HEK293T (cell line): ENCODE measurements around the gene ANKRD31.
"Not testable (repeated sequence)": the region's sequence is repeated elsewhere in the genome, so short reads cannot be mapped to it uniquely, and the experiment has no call there.

Experiments used
- CTCF ChIA-PET: fragments of 350-600 bp; formaldehyde crosslinking; extraction: SDS; loops from one replicate; lab custom pipeline; 2021; ENCODE audit warnings: antibody characterized with exemption, inconsistent platforms; lab: Yijun Ruan, JAX
- POLR2A ChIA-PET: fragments of 350-600 bp; formaldehyde crosslinking; extraction: SDS; loops from one replicate; lab custom pipeline; 2020; ENCODE audit warnings: antibody characterized with exemption, inconsistent platforms; lab: Yijun Ruan, JAX
- DNase-seq: peaks from one replicate; pipeline ENCODE4 v3.0.0; 2012; ENCODE audit warnings: mixed read lengths; ENCODE audit errors: extremely low spot score
- ARNT ChIP-seq: fragments of 450-650 bp; IDR thresholded peaks from 2 replicates; pipeline ENCODE4 v1.6.1; 2017; ENCODE audit warnings: mild to moderate bottlenecking
- BHLHE40 ChIP-seq: fragments of 450-650 bp; IDR thresholded peaks from 2 replicates; pipeline ENCODE4 v1.6.1; 2016; ENCODE audit warnings: mild to moderate bottlenecking, moderate library complexity, borderline replicate concordance
- CTBP1 ChIP-seq: fragments of 450-650 bp; IDR thresholded peaks from 2 replicates; pipeline ENCODE4 v1.6.1; 2016; ENCODE audit warnings: borderline replicate concordance
- ELF4 ChIP-seq: fragments of 450-650 bp; IDR thresholded peaks from 2 replicates; pipeline ENCODE4 v1.6.1; 2017; ENCODE audit warnings: antibody characterized with exemption
- FOXA1 ChIP-seq: fragments of 450-650 bp; IDR thresholded peaks from 2 replicates; pipeline ENCODE4 v1.6.1; 2016; ENCODE audit warnings: mild to moderate bottlenecking
- FOXK2 ChIP-seq: fragments of 450-650 bp; IDR thresholded peaks from 2 replicates; pipeline ENCODE4 v1.6.1; 2016; ENCODE audit warnings: mild to moderate bottlenecking
- FOXM1 ChIP-seq: fragments of 450-650 bp; IDR thresholded peaks from 2 replicates; pipeline ENCODE4 v1.6.1; 2017; ENCODE audit warnings: mild to moderate bottlenecking, borderline replicate concordance
- HDGF ChIP-seq: fragments of 450-650 bp; IDR thresholded peaks from 2 replicates; pipeline ENCODE4 v1.6.1; 2017; ENCODE audit warnings: antibody characterized with exemption, borderline replicate concordance
- L3MBTL2 ChIP-seq: fragments of 450-650 bp; conservative IDR thresholded peaks from 2 replicates; pipeline ENCODE4 v1.6.1; 2016; ENCODE audit warnings: mild to moderate bottlenecking
- LEF1 ChIP-seq: fragments of 450-650 bp; IDR thresholded peaks from 2 replicates; pipeline ENCODE4 v1.6.1; 2017; ENCODE audit warnings: mild to moderate bottlenecking, borderline replicate concordance
- NFRKB ChIP-seq: fragments of 450-650 bp; IDR thresholded peaks from 2 replicates; pipeline ENCODE4 v1.6.1; 2016; ENCODE audit warnings: mild to moderate bottlenecking, moderate library complexity
- SP1 ChIP-seq: fragments of 450-650 bp; IDR thresholded peaks from 2 replicates; pipeline ENCODE4 v1.6.1; 2017
- SUZ12 ChIP-seq: fragments of 450-650 bp; IDR thresholded peaks from 2 replicates; pipeline ENCODE4 v1.6.1; 2016; ENCODE audit warnings: mild to moderate bottlenecking
- TARDBP ChIP-seq: fragments of 450-650 bp; IDR thresholded peaks from 2 replicates; pipeline ENCODE4 v1.6.1; 2016
- ZNF384 ChIP-seq: fragments of 450-650 bp; IDR thresholded peaks from 2 replicates; pipeline ENCODE4 v1.6.1; 2016
- TF ChIP-seq, protein P1 (sequence below): fragments of 450-650 bp; IDR thresholded peaks from 2 replicates; pipeline ENCODE4 v1.6.1; 2016

ANKRD31 gene

GRCh38 chr5:75260708-75261107 lies 24.0 kb upstream of the ANKRD31 start:
- DNase-seq: no peak
- POLR2A ChIA-PET: no interaction called here
- TF ChIP-seq NFRKB (no peak), FOXA1 (no peak), L3MBTL2 (no peak), SP1 (no peak), ARNT (no peak), ZNF384 (no peak), SUZ12 (no peak), LEF1 (no peak), HDGF (no peak), FOXM1 (no peak), FOXK2 (no peak)
- TF ChIP-seq, protein P1, sequence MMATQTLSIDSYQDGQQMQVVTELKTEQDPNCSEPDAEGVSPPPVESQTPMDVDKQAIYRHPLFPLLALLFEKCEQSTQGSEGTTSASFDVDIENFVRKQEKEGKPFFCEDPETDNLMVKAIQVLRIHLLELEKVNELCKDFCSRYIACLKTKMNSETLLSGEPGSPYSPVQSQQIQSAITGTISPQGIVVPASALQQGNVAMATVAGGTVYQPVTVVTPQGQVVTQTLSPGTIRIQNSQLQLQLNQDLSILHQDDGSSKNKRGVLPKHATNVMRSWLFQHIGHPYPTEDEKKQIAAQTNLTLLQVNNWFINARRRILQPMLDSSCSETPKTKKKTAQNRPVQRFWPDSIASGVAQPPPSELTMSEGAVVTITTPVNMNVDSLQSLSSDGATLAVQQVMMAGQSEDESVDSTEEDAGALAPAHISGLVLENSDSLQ: no peak
- CTCF ChIA-PET: no interaction called here

DNA sequence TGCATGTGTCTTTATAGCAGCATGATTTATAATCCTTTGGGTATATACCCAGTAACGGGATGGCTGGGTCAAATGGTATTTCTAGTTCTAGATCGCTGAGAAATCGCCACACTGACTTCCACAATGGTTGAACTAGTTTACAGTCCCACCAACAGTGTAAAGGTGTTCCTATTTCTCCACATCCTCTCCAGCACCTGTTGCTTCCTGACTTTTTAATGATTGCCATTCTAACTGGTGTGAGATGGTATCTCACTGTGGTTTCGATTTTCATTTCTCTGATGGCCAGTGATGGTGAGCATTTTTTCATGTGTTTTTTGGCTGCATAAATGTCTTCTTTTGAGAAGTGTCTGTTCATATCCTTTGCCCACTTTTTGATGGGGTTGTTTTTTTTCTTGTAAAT lies 13.8 kb upstream of the ANKRD31 start:
- CTCF ChIA-PET, DNase-seq, POLR2A ChIA-PET: not testable (repeated sequence)

GRCh38 chr5:75245023-75245422 lies 8.3 kb upstream of the ANKRD31 start:
- no peak for DNase-seq
- POLR2A ChIA-PET: no interaction called here
- CTCF ChIA-PET: no interaction called here
- no peak for TF ChIP-seq LEF1
- no peak for TF ChIP-seq ARNT
- no peak for TF ChIP-seq ZNF384
- TF ChIP-seq BHLHE40: no peak
- no peak for TF ChIP-seq CTBP1
- TF ChIP-seq L3MBTL2: no peak
- TF ChIP-seq ELF4: no peak
- no peak for TF ChIP-seq FOXA1
- TF ChIP-seq NFRKB: no peak

- ChIA-PET CTCF (no interaction called here), POLR2A (no interaction called here)
- no peak for DNase-seq
- TF ChIP-seq ELF4 (no peak), ZNF384 (no peak), HDGF (no peak), CTBP1 (no peak), FOXK2 (no peak), SUZ12 (no peak), ARNT (no peak), SP1 (no peak), L3MBTL2 (no peak), FOXM1 (no peak), TARDBP (no peak), FOXA1 (no peak), NFRKB (no peak), LEF1 (no peak), BHLHE40 (no peak)
- TF ChIP-seq, protein P1: no peak
These were observed 6.8 kb upstream of the ANKRD31 start for GRCh38 chr5:75243510-75243909.

GRCh38 chr5:75243100-75243499 lies 6.4 kb upstream of the ANKRD31 start:
- no peak for DNase-seq
- TF ChIP-seq SUZ12: no peak
- TF ChIP-seq NFRKB: no peak
- TF ChIP-seq FOXM1: no peak
- no peak for TF ChIP-seq L3MBTL2
- TF ChIP-seq FOXK2: no peak
- no peak for TF ChIP-seq TARDBP
- TF ChIP-seq FOXA1: no peak
- TF ChIP-seq BHLHE40: no peak
- no peak for TF ChIP-seq ARNT
- TF ChIP-seq LEF1: no peak
- no peak for TF ChIP-seq HDGF
- TF ChIP-seq, protein P1: no peak
- no peak for TF ChIP-seq CTBP1
- TF ChIP-seq ZNF384: no peak
- TF ChIP-seq SP1: no peak
- no peak for TF ChIP-seq ELF4
- ChIA-PET POLR2A (no interaction called here), CTCF (no interaction called here)

DNA sequence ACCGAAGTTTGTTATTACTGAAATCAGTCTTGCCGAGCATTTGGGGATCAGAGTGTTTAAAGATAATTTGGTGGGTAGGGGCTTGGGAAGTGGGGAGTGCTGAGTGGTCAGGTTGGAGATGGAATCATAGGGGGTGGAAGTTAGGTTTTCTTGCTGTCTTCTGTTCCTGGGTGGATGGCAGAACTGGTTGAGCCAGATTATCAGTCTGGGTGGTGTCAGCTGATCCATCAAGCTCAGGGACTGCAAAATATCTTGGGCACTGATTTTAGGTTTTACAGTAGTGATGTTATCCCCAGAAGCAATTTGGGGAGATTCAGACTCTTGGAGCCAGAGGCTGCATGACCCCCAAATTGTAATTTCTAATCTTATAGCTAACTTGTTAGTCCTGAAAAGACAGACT lies 5.4 kb upstream of the ANKRD31 start:
- no peak for TF ChIP-seq ZNF384
- TF ChIP-seq BHLHE40: no peak
- TF ChIP-seq, protein P1: no peak
- TF ChIP-seq SUZ12: no peak
- TF ChIP-seq SP1: no peak
- no peak for TF ChIP-seq TARDBP
- no peak for TF ChIP-seq NFRKB
- TF ChIP-seq FOXA1: no peak
- TF ChIP-seq CTBP1: no peak
- no peak for TF ChIP-seq ARNT
- no peak for TF ChIP-seq ELF4
- TF ChIP-seq L3MBTL2: no peak
- TF ChIP-seq FOXM1: no peak
- TF ChIP-seq LEF1: no peak
- no peak for TF ChIP-seq FOXK2
- TF ChIP-seq HDGF: no peak
- ChIA-PET CTCF (interaction anchor here (0.6 kb wide), 1 partner anchor 447 kb away, joined by 3 read pairs; no protein-coding TSS in a partner anchor), POLR2A (no interaction called here)
- no peak for DNase-seq
